DMS 273 treated with DMSO at 0.1 percent for 48 hours (cell line): ENCODE data around the gene LAD1.

Experiments used
- DNase-seq: peaks from one replicate; lab custom pipeline; 2025; lab: John Stamatoyannopoulos, UW

The LAD1 gene

GRCh38 chr1:201391651-201392511 lies 7.2 kb downstream of the LAD1 start:
- DNase-seq: no peak

GRCh38 chr1:201391225-201391624 lies 7.9 kb downstream of the LAD1 start:
- DNase-seq: no peak

GRCh38 chr1:201389051-201389450 lies 10.1 kb downstream of the LAD1 start:
- DNase-seq: no peak

- DNase-seq: no peak
Observed at GRCh38 chr1:201386208-201386607, 12.9 kb downstream of the LAD1 start.

- DNase-seq: no peak
Observed at GRCh38 chr1:201385299-201385891, 13.7 kb downstream of the LAD1 start.

GRCh38 chr1:201384406-201384782 lies 14.7 kb downstream of the LAD1 start:
- no peak for DNase-seq

GRCh38 chr1:201383647-201384405 lies 15.3 kb downstream of the LAD1 start:
- DNase-seq: peak; percentile 79

- no peak for DNase-seq
Observed at GRCh38 chr1:201381130-201381529, 18.0 kb downstream of the LAD1 start.

GRCh38 chr1:201379733-201380242 lies 19.3 kb downstream of the LAD1 start:
- no peak for DNase-seq

GRCh38 chr1:201378804-201379203 lies 20.3 kb downstream of the LAD1 start:
- no peak for DNase-seq

GRCh38 chr1:201377611-201378092 lies 21.5 kb downstream of the LAD1 start, which contains the start of gene TNNT2:
TSS of gene TNNT2 (minus strand) at chr1:201377680. CDS start at chr1:201373254, 4,426 bp downstream.
- peak; percentile 46 for DNase-seq

GRCh38 chr1:201376464-201377374 lies 22.4 kb downstream of the LAD1 start:
- DNase-seq: no peak

GRCh38 chr1:201376107-201376463 lies 23.0 kb downstream of the LAD1 start:
- DNase-seq: no peak

GRCh38 chr1:201375169-201375568 lies 24.0 kb downstream of the LAD1 start:
- DNase-seq: no peak

GRCh38 chr1:201374364-201374763 lies 24.8 kb downstream of the LAD1 start:
- DNase-seq: no peak

- no peak for DNase-seq
Observed at GRCh38 chr1:201371792-201372191, 27.3 kb downstream of the LAD1 start.

- DNase-seq: no peak
Observed at GRCh38 chr1:201371276-201371675, 27.8 kb downstream of the LAD1 start.

GRCh38 chr1:201370500-201370899 lies 28.6 kb downstream of the LAD1 start:
- no peak for DNase-seq

- no peak for DNase-seq
Observed at GRCh38 chr1:201369209-201369608, 29.9 kb downstream of the LAD1 start.

- DNase-seq: no peak
Observed at GRCh38 chr1:201366696-201367095, 32.4 kb downstream of the LAD1 start.

GRCh38 chr1:201365251-201365650 lies 33.9 kb downstream of the LAD1 start:
- no peak for DNase-seq

- DNase-seq: no peak
Observed at GRCh38 chr1:201364808-201365105, 34.4 kb downstream of the LAD1 start.
